Measurements from ENCODE around the gene ABHD8.
A peak's percentile ranks its signal among the peaks of the same experiment; 100 is the strongest.

Gene ABHD8

GRCh38 chr19:17347361-17347760 lies 44.1 kb upstream of the ABHD8 start:
- no peak for TF ChIP-seq CTCF (IDR thresholded peaks at IDR 0.05)
- peaks cover 0 to 35% (median 31%) of the 10 kb centered on the region in 4 donors for H3K4me1 ChIP-seq
- H3K9me3 ChIP-seq = no peaks in the 10 kb centered on the region
- peak in 1 of 2 donors; percentile 73 for DNase-seq
- no peak overlapping the region for H3K4me3 ChIP-seq
- H3K27me3 ChIP-seq = peaks cover 0 to 5% of the 10 kb centered on the region in 2 donors
- H3K36me3 ChIP-seq = peaks cover 0 to under 1% (median 0%) of the 10 kb centered on the region in 3 donors
- peak overlapping the region; percentile 39 to 47 for H3K27ac ChIP-seq
- intact Hi-C loops (cut with DNase I; ENCODE audit: low total_unique reads) = no loop called here

GRCh38 chr19:17346109-17346671 lies 43.0 kb upstream of the ABHD8 start:
- H3K9me3 ChIP-seq = no peaks in the 10 kb centered on the region
- H3K36me3 ChIP-seq = peaks cover 0 to 12% (median 2%) of the 10 kb centered on the region in 3 donors
- H3K27ac ChIP-seq = peak overlapping the region in 1 of 2 donors; percentile 47
- H3K4me1 ChIP-seq = peaks cover 0 to 35% (median 31%) of the 10 kb centered on the region in 4 donors
- TF ChIP-seq CTCF (IDR thresholded peaks at IDR 0.05) = peak; percentile 95 to 97
- H3K27me3 ChIP-seq = no peaks in the 10 kb centered on the region
- intact Hi-C loops (cut with DNase I; ENCODE audit: low total_unique reads) = loop anchor here (1.0 kb wide), 1 partner anchor 40 kb away; no protein-coding TSS in a partner anchor
- peak; percentile 63 to 76 for DNase-seq
- H3K4me3 ChIP-seq = no peak overlapping the region

- peaks cover 0 to 24% (median 10%) of the 10 kb centered on the region in 3 donors for H3K36me3 ChIP-seq
- H3K27ac ChIP-seq = no peak overlapping the region
- H3K9me3 ChIP-seq = no peaks in the 10 kb centered on the region
- H3K4me1 ChIP-seq = peaks cover 0 to 23% (median 19%) of the 10 kb centered on the region in 4 donors
- H3K4me3 ChIP-seq = no peak overlapping the region
- no peak for TF ChIP-seq CTCF (IDR thresholded peaks at IDR 0.05)
- no peak for DNase-seq
- no peaks in the 10 kb centered on the region for H3K27me3 ChIP-seq
- intact Hi-C loops (cut with DNase I; ENCODE audit: low total_unique reads) = no loop called here
Measured at GRCh38 chr19:17341845-17342244, 38.6 kb upstream of the ABHD8 start.

- intact Hi-C loops (cut with DNase I; ENCODE audit: low total_unique reads) = no loop called here
- no peak for DNase-seq
- peaks cover 0 to 20% (median 15%) of the 10 kb centered on the region in 4 donors for H3K4me1 ChIP-seq
- H3K27me3 ChIP-seq = no peaks in the 10 kb centered on the region
- H3K4me3 ChIP-seq = no peak overlapping the region
- H3K27ac ChIP-seq = no peak overlapping the region
- TF ChIP-seq CTCF (IDR thresholded peaks at IDR 0.05) = no peak
- no peaks in the 10 kb centered on the region for H3K9me3 ChIP-seq
- H3K36me3 ChIP-seq = peaks cover 0 to 24% (median 10%) of the 10 kb centered on the region in 3 donors
Measured at GRCh38 chr19:17341386-17341785, 38.2 kb upstream of the ABHD8 start.

GRCh38 chr19:17340871-17341357 lies 37.7 kb upstream of the ABHD8 start:
- Histone ChIP-seq H3K4me3 (no peak overlapping the region), H3K9me3 (no peaks in the 10 kb centered on the region), H3K4me1 (peaks cover 0 to 18% (median 14%) of the 10 kb centered on the region in 4 donors), H3K36me3 (peaks cover 0 to 24% (median 10%) of the 10 kb centered on the region in 3 donors), H3K27ac (no peak overlapping the region), H3K27me3 (no peaks in the 10 kb centered on the region)
- intact Hi-C loops (cut with DNase I; ENCODE audit: low total_unique reads) = no loop called here
- DNase-seq = no peak
- TF ChIP-seq CTCF (IDR thresholded peaks at IDR 0.05) = no peak
